Upper lobe of right lung (tissue), 1 donor: ENCODE results near the gene LRP2. TPM values are rescaled to one million over a fixed set of nuclear protein-coding genes. Genes with fewer than 3 reads are reported as not detected.

Experiments used
- ATAC-seq: fragments of 200-7000 bp; cut with Tn5 transposase; one replicate; pipeline ENCODE4 v1.9.1; 2020; ENCODE audit warnings: mild to moderate bottlenecking, moderate library complexity
- DNase-seq: peaks from one replicate; pipeline ENCODE4 v3.0.0-alpha.2; 2020
- H3K27ac ChIP-seq: fragments of 200-600 bp; one replicate; pipeline ENCODE4 v1.8.0; 2022
- H3K27me3 ChIP-seq: fragments of 200-600 bp; one replicate; pipeline ENCODE4 v1.8.0; 2022; ENCODE audit warnings: mild to moderate bottlenecking
- H3K36me3 ChIP-seq: fragments of 200-600 bp; one replicate; pipeline ENCODE4 v1.8.0; 2022
- H3K4me1 ChIP-seq: fragments of 200-600 bp; one replicate; pipeline ENCODE4 v1.8.0; 2022
- H3K4me3 ChIP-seq: fragments of 200-600 bp; one replicate; pipeline ENCODE4 v1.8.0; 2022; ENCODE audit warnings: mild to moderate bottlenecking
- H3K9me3 ChIP-seq: fragments of 200-600 bp; one replicate; pipeline ENCODE4 v1.8.0; 2022
- CTCF ChIP-seq: fragments of 200-600 bp; IDR thresholded peaks from one replicate; pipeline ENCODE4 v1.8.0; 2022; ENCODE audit warnings: antibody characterized with exemption
- intact Hi-C: fragments of 100-400 bp; cut with DNase I; formaldehyde crosslinking; loops from one replicate; pipeline ENCODE4 v1.11.0; 2022
- total RNA-seq: library from RNA; stranded (reverse); fragmentation: NEBNext Ultra II Directional; extraction: Animal tissue kit (Norgen Biotek cat#: 25700); gene quantifications from one replicate; pipeline ENCODE4 v1.2.1, GENCODE V29; 2021
- donor health status: DM: no; HTN: yes; CAD: no; lungs with severe emphysema.

The LRP2 gene
- total RNA-seq, 1 donor from 2014 or later, result 36.6 TPM

DNA sequence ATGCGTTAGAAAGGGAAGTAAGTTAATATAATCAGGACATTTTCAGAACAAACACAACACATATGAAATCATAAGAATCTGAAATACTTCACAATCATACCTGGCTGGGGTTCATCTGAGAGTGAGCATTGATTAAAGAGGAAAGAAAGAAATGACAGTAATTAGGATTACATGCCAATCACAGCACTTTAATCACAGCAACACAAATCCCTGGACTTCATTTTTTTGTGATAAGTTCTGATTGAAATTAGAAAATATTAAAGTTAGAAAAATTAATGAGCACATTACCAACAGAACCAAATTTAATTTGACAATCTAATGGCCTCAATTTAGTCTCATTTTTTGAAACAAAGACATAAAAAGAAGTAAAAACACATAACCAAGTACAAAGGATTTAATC, 121.9 kb downstream of the LRP2 start:
- H3K27ac ChIP-seq, result no peak overlapping the region
- H3K4me3 ChIP-seq, result no peak overlapping the region
- H3K36me3 ChIP-seq, result no peaks in the 10 kb centered on the region
- ATAC-seq, result no peak
- H3K9me3 ChIP-seq, result no peaks in the 10 kb centered on the region
- no peak for DNase-seq
- H3K4me1 ChIP-seq, result no peaks in the 10 kb centered on the region
- no peaks in the 10 kb centered on the region for H3K27me3 ChIP-seq
- TF ChIP-seq CTCF, result no peak
- intact Hi-C loops, result no loop called here

- TF ChIP-seq CTCF, result no peak
- Histone ChIP-seq H3K4me1 (no peaks in the 10 kb centered on the region), H3K4me3 (no peak overlapping the region), H3K9me3 (no peaks in the 10 kb centered on the region), H3K36me3 (no peaks in the 10 kb centered on the region), H3K27ac (no peak overlapping the region), H3K27me3 (no peaks in the 10 kb centered on the region)
- DNase-seq (no peak), ATAC-seq (no peak)
- intact Hi-C loops, result no loop called here
Measured at GRCh38 chr2:169237939-169238338, 124.4 kb downstream of the LRP2 start.

GRCh38 chr2:169237286-169237685, 125.0 kb downstream of the LRP2 start:
- DNase-seq (no peak), ATAC-seq (no peak)
- H3K4me3 ChIP-seq, result no peak overlapping the region
- intact Hi-C loops, result no loop called here
- H3K27me3 ChIP-seq, result no peaks in the 10 kb centered on the region
- no peaks in the 10 kb centered on the region for H3K36me3 ChIP-seq
- H3K27ac ChIP-seq, result no peak overlapping the region
- no peaks in the 10 kb centered on the region for H3K9me3 ChIP-seq
- TF ChIP-seq CTCF, result no peak
- no peaks in the 10 kb centered on the region for H3K4me1 ChIP-seq

GRCh38 chr2:169232551-169233154, 129.7 kb downstream of the LRP2 start:
- DNase-seq (no peak), ATAC-seq (no peak)
- Histone ChIP-seq H3K36me3 (no peaks in the 10 kb centered on the region), H3K27me3 (no peaks in the 10 kb centered on the region), H3K9me3 (no peaks in the 10 kb centered on the region), H3K4me3 (no peak overlapping the region), H3K4me1 (no peaks in the 10 kb centered on the region), H3K27ac (no peak overlapping the region)
- intact Hi-C loops, result no loop called here
- no peak for TF ChIP-seq CTCF

DNA sequence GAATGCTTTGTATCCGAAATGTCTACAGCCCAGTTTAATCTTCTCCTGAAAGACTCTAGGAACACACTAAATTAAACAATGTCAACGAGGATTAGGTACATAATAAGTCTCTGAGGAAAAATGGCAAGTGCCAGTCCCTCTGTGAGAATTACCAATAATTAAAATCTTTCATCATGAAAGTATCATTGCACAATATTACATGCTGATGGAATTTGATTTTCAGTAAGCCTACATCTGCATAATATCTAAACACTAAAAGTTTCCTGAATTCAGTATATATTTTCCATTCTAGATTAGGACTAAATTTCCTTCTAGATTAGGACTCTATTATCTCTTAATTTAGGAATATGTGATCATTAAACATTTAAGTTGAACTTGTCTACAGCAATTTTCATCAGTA, 132.1 kb downstream of the LRP2 start:
- Histone ChIP-seq H3K4me1 (no peaks in the 10 kb centered on the region), H3K36me3 (no peaks in the 10 kb centered on the region), H3K9me3 (no peaks in the 10 kb centered on the region), H3K27ac (no peak overlapping the region), H3K27me3 (no peaks in the 10 kb centered on the region), H3K4me3 (no peak overlapping the region)
- ATAC-seq (no peak), DNase-seq (no peak)
- intact Hi-C loops, result no loop called here
- no peak for TF ChIP-seq CTCF

- Histone ChIP-seq H3K4me3 (no peak overlapping the region), H3K9me3 (no peaks in the 10 kb centered on the region), H3K27ac (no peak overlapping the region), H3K4me1 (no peaks in the 10 kb centered on the region), H3K27me3 (no peaks in the 10 kb centered on the region), H3K36me3 (no peaks in the 10 kb centered on the region)
- ATAC-seq (no peak), DNase-seq (no peak)
- TF ChIP-seq CTCF, result no peak
- intact Hi-C loops, result no loop called here
Measured at GRCh38 chr2:169229590-169229989, 132.7 kb downstream of the LRP2 start.
